Measurements from ENCODE around the gene ADA. TPM values are rescaled to one million over a fixed set of nuclear protein-coding genes. Genes with fewer than 3 reads are reported as not detected.

Gene ADA
- total RNA-seq, 1 donor from 2014 or later: 67.5 TPM

GRCh38 chr20:44572551-44573500 is 78.7 kb downstream of the ADA start:
- Histone ChIP-seq H3K79me2 (ENCODE audit: insufficient read depth, low read length) (no peaks in the 10 kb centered on the region), H3K9me3 (ENCODE audit: insufficient read depth, low read depth, low read length) (peaks cover 3% of the 10 kb centered on the region), H3K27me3 (ENCODE audit: insufficient read depth, low read length) (no peaks in the 10 kb centered on the region), H3K9ac (ENCODE audit: low read length) (peak overlapping the region; percentile 82), H3K27ac (ENCODE audit: low read depth, low read length) (peak overlapping the region; percentile 97), H3K4me3 (ENCODE audit: insufficient read depth, low read depth, low read length) (peak overlapping the region; percentile 38), H3K4me2 (ENCODE audit: low read length) (peak overlapping the region; percentile 80), H4K20me1 (ENCODE audit: insufficient read depth, low read length) (no peaks in the 10 kb centered on the region), H2AFZ (ENCODE audit: low read depth, low read length) (peak overlapping the region; percentile 24), H3K4me1 (ENCODE audit: insufficient read depth, low read length) (peaks cover 22% of the 10 kb centered on the region), H3K36me3 (ENCODE audit: insufficient read depth, low read length) (no peaks in the 10 kb centered on the region)
- DNase-seq (ENCODE audit: low read depth) (peak; percentile 94), FAIRE-seq (peak; percentile 5)
- Mint-ChIP-seq H3K4me1 (ENCODE audit: low read depth, unreplicated experiment) (peaks cover 22% of the 10 kb centered on the region), H3K27me3 (ENCODE audit: low read depth, unreplicated experiment) (no peaks in the 10 kb centered on the region), H3K4me3 (ENCODE audit: unreplicated experiment) (peak overlapping the region; percentile 55), H3K36me3 (ENCODE audit: low read depth, unreplicated experiment) (no peaks in the 10 kb centered on the region), H3K27ac (ENCODE audit: unreplicated experiment) (peak overlapping the region; percentile 90), H3K9me3 (ENCODE audit: unreplicated experiment) (peaks cover 4% of the 10 kb centered on the region)
- TF ChIP-seq CTCF (IDR thresholded peaks at IDR 0.05; ENCODE audit: insufficient read depth, low read depth, low read length) (no peak), EZH2 (IDR thresholded peaks at IDR 0.05; ENCODE audit: insufficient read depth, low read length) (no peak)

GRCh38 chr20:44571362-44571988 is 80.0 kb downstream of the ADA start:
- Histone ChIP-seq H3K79me2 (ENCODE audit: insufficient read depth, low read length) (no peaks in the 10 kb centered on the region), H3K27ac (ENCODE audit: low read depth, low read length) (peak overlapping the region; percentile 97), H3K4me2 (ENCODE audit: low read length) (no peak overlapping the region), H2AFZ (ENCODE audit: low read depth, low read length) (no peak overlapping the region), H3K9me3 (ENCODE audit: insufficient read depth, low read depth, low read length) (no peaks in the 10 kb centered on the region), H3K9ac (ENCODE audit: low read length) (no peak overlapping the region), H3K27me3 (ENCODE audit: insufficient read depth, low read length) (no peaks in the 10 kb centered on the region), H3K36me3 (ENCODE audit: insufficient read depth, low read length) (no peaks in the 10 kb centered on the region), H3K4me3 (ENCODE audit: insufficient read depth, low read depth, low read length) (no peak overlapping the region), H4K20me1 (ENCODE audit: insufficient read depth, low read length) (no peaks in the 10 kb centered on the region), H3K4me1 (ENCODE audit: insufficient read depth, low read length) (peaks cover 18% of the 10 kb centered on the region)
- FAIRE-seq: no peak
- Mint-ChIP-seq H3K4me1 (ENCODE audit: low read depth, unreplicated experiment) (peaks cover 25% of the 10 kb centered on the region), H3K27ac (ENCODE audit: unreplicated experiment) (no peak overlapping the region), H3K27me3 (ENCODE audit: low read depth, unreplicated experiment) (no peaks in the 10 kb centered on the region), H3K9me3 (ENCODE audit: unreplicated experiment) (no peaks in the 10 kb centered on the region), H3K4me3 (ENCODE audit: unreplicated experiment) (no peak overlapping the region), H3K36me3 (ENCODE audit: low read depth, unreplicated experiment) (no peaks in the 10 kb centered on the region)
- TF ChIP-seq CTCF (IDR thresholded peaks at IDR 0.05; ENCODE audit: insufficient read depth, low read depth, low read length): no peak
- peak; percentile 32 for DNase-seq (ENCODE audit: low read depth)
